Measurements from ENCODE around the gene TTC3. TPM values are rescaled to one million over a fixed set of nuclear protein-coding genes. Genes with fewer than 3 reads are reported as not detected.

The TTC3 gene
- 51.6 and 69.6 TPM in 2 replicates for total RNA-seq

GRCh38 chr21:37072988-37073416 is at the start of gene TTC3, which contains the start of gene PIGP:
Gene TTC3, plus strand, starts transcription at chr21:37073254. Its CDS starts 14,004 bp downstream, at chr21:37087258.
Gene PIGP, minus strand, starts transcription at chr21:37073071. Its CDS starts 556 bp downstream, at chr21:37072515.

Other genes with a start within 250 kb of the TTC3 start
- gene HLCS, start 106.6 kb upstream of the TTC3 start, total RNA-seq = 8.1 and 8.8 TPM in 2 replicates
- gene RIPPLY3, start 66.6 kb upstream of the TTC3 start, total RNA-seq = 0.05 TPM in 1 of 2 replicates, not detected in the other
- gene PIGP, start 183 bp upstream of the TTC3 start, total RNA-seq = 7.3 and 11.2 TPM in 2 replicates
- gene VPS26C, start 194.1 kb downstream of the TTC3 start, total RNA-seq = 75.9 and 105 TPM in 2 replicates